ENCODE data around the gene HDAC9.

Gene HDAC9

DNA sequence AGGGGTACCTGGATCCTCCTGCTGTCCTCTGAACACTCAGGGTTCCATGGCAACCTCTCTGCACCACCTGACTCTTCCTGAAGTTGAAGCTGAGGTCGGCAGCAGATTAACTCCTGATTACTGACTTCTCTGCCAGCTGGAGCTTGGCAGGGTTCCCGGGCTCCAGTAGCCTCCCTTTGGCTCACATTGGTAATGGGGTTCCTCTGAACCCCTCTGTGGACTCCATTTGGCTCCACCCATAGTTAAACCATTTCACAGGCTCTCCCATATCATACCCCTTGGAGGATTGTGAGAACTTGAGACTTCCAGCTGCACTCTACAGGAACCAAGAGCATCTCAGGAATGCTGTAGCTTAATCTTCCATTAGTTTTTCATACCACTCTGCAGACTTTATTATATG, 292.5 kb downstream of the HDAC9 start:
- TF ChIP-seq, protein P1, sequence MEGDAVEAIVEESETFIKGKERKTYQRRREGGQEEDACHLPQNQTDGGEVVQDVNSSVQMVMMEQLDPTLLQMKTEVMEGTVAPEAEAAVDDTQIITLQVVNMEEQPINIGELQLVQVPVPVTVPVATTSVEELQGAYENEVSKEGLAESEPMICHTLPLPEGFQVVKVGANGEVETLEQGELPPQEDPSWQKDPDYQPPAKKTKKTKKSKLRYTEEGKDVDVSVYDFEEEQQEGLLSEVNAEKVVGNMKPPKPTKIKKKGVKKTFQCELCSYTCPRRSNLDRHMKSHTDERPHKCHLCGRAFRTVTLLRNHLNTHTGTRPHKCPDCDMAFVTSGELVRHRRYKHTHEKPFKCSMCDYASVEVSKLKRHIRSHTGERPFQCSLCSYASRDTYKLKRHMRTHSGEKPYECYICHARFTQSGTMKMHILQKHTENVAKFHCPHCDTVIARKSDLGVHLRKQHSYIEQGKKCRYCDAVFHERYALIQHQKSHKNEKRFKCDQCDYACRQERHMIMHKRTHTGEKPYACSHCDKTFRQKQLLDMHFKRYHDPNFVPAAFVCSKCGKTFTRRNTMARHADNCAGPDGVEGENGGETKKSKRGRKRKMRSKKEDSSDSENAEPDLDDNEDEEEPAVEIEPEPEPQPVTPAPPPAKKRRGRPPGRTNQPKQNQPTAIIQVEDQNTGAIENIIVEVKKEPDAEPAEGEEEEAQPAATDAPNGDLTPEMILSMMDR (IDR thresholded peaks at IDR 0.05; ENCODE audit: low read depth, low read length) = no peak

DNA sequence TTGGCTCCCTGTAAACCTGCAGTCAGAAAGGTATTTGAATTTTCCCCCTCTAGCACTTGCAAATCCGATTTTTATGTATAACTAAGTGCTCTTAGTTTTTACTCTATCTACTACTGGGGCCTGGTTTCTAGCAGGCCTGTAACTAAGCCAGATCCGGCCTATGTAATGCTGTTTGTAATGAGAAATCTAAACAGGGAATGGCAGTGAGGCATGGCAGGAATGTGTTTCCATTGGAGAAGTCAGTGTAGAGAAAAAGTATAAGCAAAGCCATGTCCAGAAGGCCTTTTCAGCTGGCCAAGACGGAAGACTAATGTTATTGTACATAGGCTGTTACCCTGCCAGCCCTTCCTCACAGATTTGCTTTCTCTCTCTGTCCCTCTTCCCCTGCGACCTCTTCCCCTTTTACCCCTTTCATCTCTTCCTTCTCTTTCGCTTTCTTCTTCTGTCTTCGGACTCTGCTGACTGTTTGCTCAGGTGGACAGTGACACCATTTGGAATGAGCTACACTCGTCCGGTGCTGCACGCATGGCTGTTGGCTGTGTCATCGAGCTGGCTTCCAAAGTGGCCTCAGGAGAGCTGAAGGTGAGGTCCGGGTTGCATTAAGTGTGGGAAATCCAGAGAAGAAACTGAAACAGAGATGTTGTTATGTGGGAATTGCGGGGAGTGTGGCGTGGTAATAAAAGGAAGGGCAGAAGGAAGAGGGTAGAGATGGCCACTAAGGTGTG, 297.5 kb downstream of the HDAC9 start:
- peak; percentile 67 for DNase-seq (ENCODE audit: low read depth, low spot score)
- in situ Hi-C loops (cut with HindIII; ENCODE audit: low sequenced_read_pairs) = no loop called here
- no peak overlapping the region for H3K4me3 ChIP-seq (ENCODE audit: low read depth, low read length)
- TF ChIP-seq, protein P1 (IDR thresholded peaks at IDR 0.05; ENCODE audit: low read depth, low read length) = no peak

More for the DNA sequence above, 292.5 kb downstream of the HDAC9 start:
- no peak for DNase-seq (ENCODE audit: low read depth, low spot score)
- in situ Hi-C loops (cut with HindIII; ENCODE audit: low sequenced_read_pairs) = no loop called here
- no peak overlapping the region for H3K4me3 ChIP-seq (ENCODE audit: low read depth, low read length)

DNA sequence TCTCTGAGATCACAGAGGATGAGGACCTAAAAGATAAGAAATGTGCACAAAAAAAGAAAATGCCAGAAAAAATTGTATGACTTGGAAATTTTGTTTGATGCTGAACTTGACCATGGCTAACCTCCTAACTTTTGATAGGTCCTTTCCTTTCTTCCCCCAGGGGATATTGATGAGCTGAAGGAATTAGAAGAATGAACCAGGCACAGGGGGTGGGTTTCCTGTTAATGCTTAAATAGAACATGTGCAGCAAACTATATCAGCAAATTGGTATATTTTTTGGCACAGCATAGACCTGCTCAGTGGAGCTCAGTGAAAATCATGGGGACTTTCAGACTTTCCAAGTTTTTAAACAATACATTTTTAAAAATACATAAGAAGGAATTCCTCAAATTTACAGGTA, 300.7 kb downstream of the HDAC9 start:
- in situ Hi-C loops (cut with HindIII; ENCODE audit: low sequenced_read_pairs) = no loop called here
- no peak overlapping the region for H3K4me3 ChIP-seq (ENCODE audit: low read depth, low read length)
- TF ChIP-seq, protein P1 (IDR thresholded peaks at IDR 0.05; ENCODE audit: low read depth, low read length) = no peak
- no peak for DNase-seq (ENCODE audit: low read depth, low spot score)

DNA sequence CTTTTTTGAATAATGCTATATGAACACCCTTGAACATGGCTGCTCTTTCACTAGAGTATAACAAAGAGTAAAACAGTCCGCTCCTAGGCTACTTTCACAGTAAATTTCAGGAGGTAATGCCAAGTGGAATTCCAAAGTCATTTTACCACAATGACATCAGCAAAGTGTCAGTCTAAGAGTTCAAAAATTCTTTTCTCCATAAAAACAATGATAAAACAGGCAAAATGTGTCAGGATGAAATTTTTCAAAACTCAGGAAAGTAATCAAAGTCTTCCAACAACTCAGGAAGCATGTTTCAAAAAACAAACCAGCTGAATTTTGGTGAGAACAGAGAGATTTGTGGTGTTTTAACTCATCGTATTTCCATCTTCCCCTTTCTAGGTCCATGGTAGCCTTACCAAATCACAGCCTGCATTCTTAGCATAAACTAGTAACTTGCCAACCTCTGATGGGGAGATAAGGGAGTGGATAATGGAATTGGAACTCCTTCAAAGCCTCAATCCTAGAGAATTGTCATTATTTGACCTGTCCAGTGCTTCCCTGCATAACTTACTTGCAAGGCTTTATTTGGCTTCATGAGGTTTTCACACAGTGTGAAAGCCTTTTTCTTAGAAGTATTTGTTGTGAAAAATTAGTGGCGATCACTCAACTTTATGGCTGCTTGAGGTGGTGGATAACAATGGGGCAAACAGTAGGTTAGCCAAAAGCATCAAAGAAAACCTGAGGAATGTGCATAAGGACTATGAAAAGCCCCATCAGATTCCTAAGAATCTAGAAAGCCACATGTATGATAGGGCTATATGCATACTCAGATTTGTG, 302.7 kb downstream of the HDAC9 start:
- H3K4me3 ChIP-seq (ENCODE audit: low read depth, low read length) = no peak overlapping the region
- in situ Hi-C loops (cut with HindIII; ENCODE audit: low sequenced_read_pairs) = no loop called here
- DNase-seq (ENCODE audit: low read depth, low spot score) = peak; percentile 87
- TF ChIP-seq, protein P1 (IDR thresholded peaks at IDR 0.05; ENCODE audit: low read depth, low read length) = no peak

DNA sequence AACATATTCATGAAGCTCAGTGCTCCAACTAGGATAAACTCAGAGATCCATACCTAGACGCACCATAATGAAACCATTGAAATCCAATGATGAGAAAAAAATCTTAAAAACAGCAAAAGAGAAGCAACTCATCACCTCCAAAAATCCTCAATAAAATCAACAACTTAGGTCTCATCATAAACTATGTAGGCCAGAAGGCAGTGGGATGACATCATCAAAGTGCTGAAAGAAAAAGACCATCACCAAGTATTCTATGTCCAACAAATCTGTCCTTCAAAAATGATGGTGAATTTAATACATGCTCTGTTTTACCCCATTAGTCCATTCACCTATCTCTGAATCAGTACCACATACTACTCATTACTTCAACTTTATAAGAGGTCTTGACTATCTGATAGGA, 304.4 kb downstream of the HDAC9 start:
- in situ Hi-C loops (cut with HindIII; ENCODE audit: low sequenced_read_pairs) = no loop called here
- TF ChIP-seq, protein P1 (IDR thresholded peaks at IDR 0.05; ENCODE audit: low read depth, low read length) = no peak
- no peak for DNase-seq (ENCODE audit: low read depth, low spot score)
- H3K4me3 ChIP-seq (ENCODE audit: low read depth, low read length) = no peak overlapping the region

DNA sequence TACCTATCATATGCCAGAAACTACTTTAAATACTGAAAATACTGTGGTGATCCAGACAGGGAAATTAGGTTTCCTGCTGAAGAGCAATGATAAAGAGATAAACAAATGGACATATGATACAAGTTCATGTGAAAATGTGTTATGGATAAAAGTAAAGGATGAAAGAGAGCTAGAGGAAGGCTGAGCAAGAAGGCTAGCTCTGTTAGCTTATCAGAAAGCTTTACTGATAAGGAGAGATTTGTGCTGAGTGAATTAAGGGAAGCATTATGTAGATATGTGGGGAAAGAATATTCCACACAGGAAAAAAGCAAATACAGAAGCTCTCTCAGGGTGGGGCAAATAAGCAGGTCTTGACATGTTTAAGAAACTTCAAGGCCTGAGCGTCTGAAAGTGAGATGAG, 308.4 kb downstream of the HDAC9 start:
- DNase-seq (ENCODE audit: low read depth, low spot score) = no peak
- TF ChIP-seq, protein P1 (IDR thresholded peaks at IDR 0.05; ENCODE audit: low read depth, low read length) = no peak

More for the DNA sequence above, 308.4 kb downstream of the HDAC9 start:
- no peak overlapping the region for H3K4me3 ChIP-seq (ENCODE audit: low read depth, low read length)
- in situ Hi-C loops (cut with HindIII; ENCODE audit: low sequenced_read_pairs) = no loop called here

All from astrocyte of the spinal cord (primary cell).